Measurements from ENCODE around the gene SUN1. TPM values are rescaled to one million over a fixed set of nuclear protein-coding genes. Genes with fewer than 3 reads are reported as not detected.

Gene SUN1
- total RNA-seq, 1 donor from 2014 or later: 150 TPM

DNA sequence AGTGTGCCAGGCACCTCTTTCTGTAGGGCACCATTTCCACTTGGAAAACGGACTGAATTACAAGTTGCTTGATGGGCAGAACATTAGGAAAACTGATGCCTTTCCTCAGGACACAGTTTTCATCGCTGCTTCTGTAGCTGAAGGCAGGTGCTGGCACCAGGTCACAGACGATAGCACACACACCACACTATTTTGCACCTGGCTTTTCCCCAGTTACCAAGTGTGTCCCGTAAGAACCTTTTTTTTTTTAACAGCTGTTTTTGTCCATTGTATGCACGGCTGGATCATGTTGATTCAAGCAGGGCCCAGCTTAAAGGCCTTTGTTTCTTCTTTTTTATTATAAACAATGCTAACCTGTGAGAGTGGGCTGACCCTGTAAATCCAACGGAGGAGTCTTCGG is 42.8 kb downstream of the SUN1 start:
- no peak for DNase-seq (ENCODE audit: low spot score)
- Mint-ChIP-seq H3K4me1 (ENCODE audit: unreplicated experiment) (peaks cover 22% of the 10 kb centered on the region), H3K4me3 (ENCODE audit: unreplicated experiment) (peak overlapping the region; percentile 21), H3K27me3 (ENCODE audit: unreplicated experiment) (peaks cover 1% of the 10 kb centered on the region), H3K9me3 (ENCODE audit: unreplicated experiment) (no peaks in the 10 kb centered on the region), H3K36me3 (ENCODE audit: low read depth, unreplicated experiment) (peaks cover 30% of the 10 kb centered on the region), H3K27ac (ENCODE audit: unreplicated experiment) (peak overlapping the region; percentile 9)
- TF ChIP-seq, protein P1, sequence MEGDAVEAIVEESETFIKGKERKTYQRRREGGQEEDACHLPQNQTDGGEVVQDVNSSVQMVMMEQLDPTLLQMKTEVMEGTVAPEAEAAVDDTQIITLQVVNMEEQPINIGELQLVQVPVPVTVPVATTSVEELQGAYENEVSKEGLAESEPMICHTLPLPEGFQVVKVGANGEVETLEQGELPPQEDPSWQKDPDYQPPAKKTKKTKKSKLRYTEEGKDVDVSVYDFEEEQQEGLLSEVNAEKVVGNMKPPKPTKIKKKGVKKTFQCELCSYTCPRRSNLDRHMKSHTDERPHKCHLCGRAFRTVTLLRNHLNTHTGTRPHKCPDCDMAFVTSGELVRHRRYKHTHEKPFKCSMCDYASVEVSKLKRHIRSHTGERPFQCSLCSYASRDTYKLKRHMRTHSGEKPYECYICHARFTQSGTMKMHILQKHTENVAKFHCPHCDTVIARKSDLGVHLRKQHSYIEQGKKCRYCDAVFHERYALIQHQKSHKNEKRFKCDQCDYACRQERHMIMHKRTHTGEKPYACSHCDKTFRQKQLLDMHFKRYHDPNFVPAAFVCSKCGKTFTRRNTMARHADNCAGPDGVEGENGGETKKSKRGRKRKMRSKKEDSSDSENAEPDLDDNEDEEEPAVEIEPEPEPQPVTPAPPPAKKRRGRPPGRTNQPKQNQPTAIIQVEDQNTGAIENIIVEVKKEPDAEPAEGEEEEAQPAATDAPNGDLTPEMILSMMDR (IDR thresholded peaks at IDR 0.05; ENCODE audit: unreplicated experiment): no peak

DNA sequence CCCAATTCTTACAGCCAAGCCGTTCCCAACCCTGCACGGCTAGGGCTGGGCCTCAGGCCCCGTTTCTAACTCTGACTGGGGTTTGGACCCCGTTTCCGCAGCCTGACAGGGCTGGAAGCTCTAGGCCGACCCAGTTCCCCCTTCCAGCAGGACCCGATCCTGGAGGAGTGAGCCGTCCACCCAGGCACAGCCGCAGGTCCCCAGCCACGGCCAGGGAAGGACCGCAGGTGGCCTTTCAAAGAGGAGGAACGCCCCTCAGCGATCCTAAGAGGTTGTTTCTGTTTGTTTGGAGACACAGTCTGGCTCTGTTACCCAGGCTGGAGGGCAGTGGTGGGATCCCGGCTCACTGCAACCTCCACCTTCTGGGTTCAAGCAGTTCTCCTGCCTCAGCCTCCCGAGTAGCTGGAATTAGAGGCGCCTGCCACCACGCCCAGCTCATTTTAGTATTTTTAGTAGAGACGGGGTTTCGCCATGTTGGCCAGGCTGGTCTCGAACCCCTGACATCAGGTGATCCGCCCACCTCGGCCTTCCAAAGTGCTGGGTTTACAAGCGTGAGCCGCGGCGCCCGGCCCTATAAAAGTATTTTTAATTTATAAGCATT is 43.3 kb downstream of the SUN1 start:
- TF ChIP-seq, protein P1 (IDR thresholded peaks at IDR 0.05; ENCODE audit: unreplicated experiment): no peak
- Mint-ChIP-seq H3K9me3 (ENCODE audit: unreplicated experiment) (no peaks in the 10 kb centered on the region), H3K27ac (ENCODE audit: unreplicated experiment) (peak overlapping the region; percentile 9), H3K27me3 (ENCODE audit: unreplicated experiment) (peaks cover 1% of the 10 kb centered on the region), H3K36me3 (ENCODE audit: low read depth, unreplicated experiment) (peaks cover 30% of the 10 kb centered on the region), H3K4me3 (ENCODE audit: unreplicated experiment) (no peak overlapping the region), H3K4me1 (ENCODE audit: unreplicated experiment) (peaks cover 22% of the 10 kb centered on the region)
- no peak for DNase-seq (ENCODE audit: low spot score)

DNA sequence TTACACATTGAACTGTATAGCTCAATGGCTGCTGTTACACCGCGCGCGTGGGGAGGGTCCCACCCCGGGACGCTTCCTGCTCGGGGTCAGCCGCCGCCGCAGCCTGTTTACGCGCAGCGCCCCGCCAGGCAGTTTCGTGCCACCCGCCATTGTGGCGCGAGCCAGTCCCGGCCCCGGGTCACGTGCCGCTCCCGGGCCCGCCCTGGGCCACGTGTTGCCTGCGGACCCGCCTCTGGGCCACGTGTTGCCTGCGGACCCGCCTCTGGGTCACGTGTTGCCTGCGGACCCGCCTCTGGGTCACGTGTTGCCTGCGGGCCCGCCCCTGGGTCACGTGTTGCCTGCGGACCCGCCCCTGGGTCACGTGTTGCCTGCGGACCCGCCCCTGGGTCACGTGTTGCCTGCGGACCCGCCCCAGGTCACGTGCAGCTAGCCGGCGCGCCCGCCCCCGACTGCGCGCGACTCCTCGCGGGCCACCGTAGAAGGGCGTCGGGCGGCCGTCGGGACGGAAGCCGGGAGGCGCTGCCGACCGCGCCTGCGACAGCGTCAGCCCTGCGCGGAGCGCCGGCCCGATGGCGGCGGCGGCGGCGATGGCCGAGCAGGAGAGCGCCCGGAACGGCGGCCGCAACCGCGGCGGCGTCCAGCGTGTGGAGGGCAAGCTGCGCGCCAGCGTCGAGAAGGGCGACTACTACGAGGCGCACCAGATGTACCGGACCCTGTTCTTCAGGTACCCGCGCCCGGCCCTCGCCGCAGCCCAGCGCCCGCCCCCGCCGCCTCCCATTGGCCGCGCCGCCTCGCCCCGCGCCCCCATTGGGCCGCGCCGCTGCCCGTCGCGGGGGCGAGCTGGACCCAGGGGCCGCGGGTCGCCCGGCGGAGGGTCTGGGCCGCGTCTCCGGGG is 44.0 kb downstream of the SUN1 start, which contains the start of gene GET4:
Gene GET4, plus strand, starts transcription at position 478 of the 895 bp plus-strand sequence. Its CDS starts 92 bp downstream, at position 570.
- TF ChIP-seq, protein P1 (IDR thresholded peaks at IDR 0.05; ENCODE audit: unreplicated experiment): no peak
- Mint-ChIP-seq H3K9me3 (ENCODE audit: unreplicated experiment) (no peaks in the 10 kb centered on the region), H3K4me1 (ENCODE audit: unreplicated experiment) (peaks cover 22% of the 10 kb centered on the region), H3K4me3 (ENCODE audit: unreplicated experiment) (peak within 1 kb of the TSS; percentile 94), H3K27me3 (ENCODE audit: unreplicated experiment) (peaks cover 1% of the 10 kb centered on the region), H3K36me3 (ENCODE audit: low read depth, unreplicated experiment) (peaks cover 30% of the 10 kb centered on the region), H3K27ac (ENCODE audit: unreplicated experiment) (peak within 1 kb of the TSS; percentile 61)
- DNase-seq (ENCODE audit: low spot score): peak; percentile 97

DNA sequence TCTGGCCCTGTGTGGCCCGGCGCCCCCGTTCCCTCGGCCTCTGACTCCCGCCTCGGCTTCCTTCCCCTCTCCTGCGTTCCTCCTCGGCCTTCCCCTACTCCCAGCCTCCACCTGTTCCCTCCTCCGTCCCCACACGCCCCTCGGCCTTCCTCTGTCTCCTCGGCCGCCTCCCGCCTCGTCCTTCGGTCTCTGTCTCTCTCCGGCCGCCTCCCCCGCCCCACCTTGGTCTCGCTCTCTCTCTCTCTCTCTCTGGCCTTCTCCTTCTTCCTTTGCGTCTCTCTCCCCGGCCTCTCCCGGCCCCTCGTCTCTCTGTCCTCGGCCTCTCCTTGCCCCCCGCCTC is 44.7 kb downstream of the SUN1 start:
- H3K27me3 Mint-ChIP-seq (ENCODE audit: unreplicated experiment): peaks cover 1% of the 10 kb centered on the region
- DNase-seq (ENCODE audit: low spot score): no peak

More for the DNA sequence above, 44.7 kb downstream of the SUN1 start:
- peak overlapping the region; percentile 61 for H3K27ac Mint-ChIP-seq (ENCODE audit: unreplicated experiment)
- peaks cover 26% of the 10 kb centered on the region for H3K36me3 Mint-ChIP-seq (ENCODE audit: low read depth, unreplicated experiment)
- H3K4me3 Mint-ChIP-seq (ENCODE audit: unreplicated experiment): peak overlapping the region; percentile 94
- peaks cover 22% of the 10 kb centered on the region for H3K4me1 Mint-ChIP-seq (ENCODE audit: unreplicated experiment)
- TF ChIP-seq, protein P1 (IDR thresholded peaks at IDR 0.05; ENCODE audit: unreplicated experiment): no peak
- no peaks in the 10 kb centered on the region for H3K9me3 Mint-ChIP-seq (ENCODE audit: unreplicated experiment)

Data from endothelial cell (in vitro differentiated cells).